Measurements from ENCODE around the gene INSC. TPM values are rescaled to one million over a fixed set of nuclear protein-coding genes. Genes with fewer than 3 reads are reported as not detected.

INSC gene
- total and polyA plus RNA-seq, 2 of the 8 experiments (the other 6 are each of a cell fraction or from before 2014, with no cell fraction given) = 0.58 to 0.59 TPM

- no peak overlapping the region for H3K4ac ChIP-seq (replicated peaks; ENCODE audit: insufficient read length, low read depth, low read length)
- H3K79me1 ChIP-seq (ENCODE audit: low read depth, low read length) = no peaks in the 10 kb centered on the region
- no peak overlapping the region for H2AFZ ChIP-seq (ENCODE audit: low read length)
- no peak overlapping the region for H3K18ac ChIP-seq (ENCODE audit: extremely low read depth, low read length)
- POLR2A ChIA-PET (ENCODE audit: partially characterized antibody) = no interaction called here
- no peak overlapping the region for H2AK5ac ChIP-seq (ENCODE audit: low read depth, low read length)
- no peak overlapping the region for H2BK120ac ChIP-seq (replicated peaks; ENCODE audit: low read depth, low read length)
- no peak overlapping the region for H2BK15ac ChIP-seq (ENCODE audit: low read length)
- no peak overlapping the region for H3K14ac ChIP-seq (ENCODE audit: insufficient read length)
- 57% methylated on average over 1 of the region's 1 CpG; no CpG with 5 or more reads in 1 of the 2 experiments for WGBS, 2 experiments (ENCODE audit: extremely low coverage in 1 of 2, insufficient coverage in 1 of 2, insufficient read length in 1 of 2, insufficient replicate concordance in 2 of 2, low coverage in 1 of 2, low lambda C conversion rate in 2 of 2, missing lambda C conversion rate in 1 of 2)
- no peak overlapping the region for H4K91ac ChIP-seq (replicated peaks; ENCODE audit: insufficient read length, low read length)
- no peaks in the 10 kb centered on the region for H3K79me2 ChIP-seq (ENCODE audit: control insufficient read depth in 1 of 2, insufficient read depth in 2 of 2, low read length in 2 of 2)
- H3K4me1 ChIP-seq (replicated peaks in 1 of 4; ENCODE audit: control insufficient read depth in 3 of 4, insufficient read depth in 4 of 4, low read length in 3 of 4) = no peaks in the 10 kb centered on the region
- H4K5ac ChIP-seq (ENCODE audit: insufficient read length, low read depth, low read length) = no peak overlapping the region
- no peaks in the 10 kb centered on the region; the same call in 1 of the 2 replicates for H3K23me2 ChIP-seq (ENCODE audit: low read depth, low read length)
- no peak overlapping the region for H2BK20ac ChIP-seq (ENCODE audit: low read length)
- no peaks in the 10 kb centered on the region for H4K20me1 ChIP-seq (replicated peaks in 1 of 2; ENCODE audit: control insufficient read depth in 1 of 2, insufficient read depth in 2 of 2, low read length in 2 of 2)
- H3K4me2 ChIP-seq (ENCODE audit: insufficient read depth in 1 of 2, low read depth in 2 of 2, low read length in 2 of 2) = no peak overlapping the region
- no peak overlapping the region for H3K4me3 ChIP-seq (ENCODE audit: extremely low read depth in 1 of 4, insufficient read depth in 2 of 4, low read depth in 3 of 4, low read length in 4 of 4)
- CTCF ChIA-PET (ENCODE audit: partially characterized antibody) = interaction anchor here (0.7 to 1.3 kb wide), 3 partner anchors 26 to 61 kb away, joined by 3 to 5 read pairs (median 3); no protein-coding TSS in a partner anchor
- H2BK12ac ChIP-seq (ENCODE audit: low read depth, low read length) = no peak overlapping the region
- H4K8ac ChIP-seq (ENCODE audit: extremely low read depth, insufficient read depth, low read length) = no peak overlapping the region
- H3K27ac ChIP-seq (ENCODE audit: low read depth, low read length) = no peak overlapping the region
- H3K23ac ChIP-seq (ENCODE audit: insufficient read length) = no peak overlapping the region
- H3K56ac ChIP-seq (replicated peaks; ENCODE audit: insufficient read length, low read depth, low read length) = no peak overlapping the region
- H3K36me3 ChIP-seq (ENCODE audit: control insufficient read depth in 2 of 4, insufficient read depth in 4 of 4, low read length in 3 of 4) = no peaks in the 10 kb centered on the region
- no peak for FAIRE-seq
- no peaks in the 10 kb centered on the region for H3K9me3 ChIP-seq (ENCODE audit: insufficient read depth in 2 of 2, low read depth in 1 of 2, low read length in 1 of 2)
- H3K9ac ChIP-seq (replicated peaks in 1 of 4; ENCODE audit: extremely low read depth in 1 of 4, low read depth in 3 of 4, low read length in 3 of 4) = no peak overlapping the region
- DNase-seq (ENCODE audit: low read depth in 1 of 2, low spot score in 2 of 2) = no peak
- no peaks in the 10 kb centered on the region for H3K27me3 ChIP-seq (replicated peaks in 1 of 4; ENCODE audit: control insufficient read depth in 3 of 4, extremely low read depth in 1 of 4, insufficient read depth in 3 of 4, low read length in 3 of 4)
- H2BK5ac ChIP-seq (ENCODE audit: low read depth, low read length) = no peak overlapping the region
- no peak for TF ChIP-seq SUZ12 (IDR thresholded peaks at IDR 0.05; ENCODE audit: low read length)
- no peak for TF ChIP-seq JUN (IDR thresholded peaks at IDR 0.05; ENCODE audit: low read depth, low read length)
- no peak for TF ChIP-seq RXRA (IDR thresholded peaks at IDR 0.05; ENCODE audit: insufficient read depth, low read depth, low read length)
- no peak for TF ChIP-seq CEBPB (IDR thresholded peaks at IDR 0.05; ENCODE audit: low read depth, low read length)
- no peak for TF ChIP-seq CTBP2 (IDR thresholded peaks at IDR 0.05; ENCODE audit: borderline replicate concordance, insufficient read depth, insufficient read length, low read length)
- no peak for TF ChIP-seq ASH2L (IDR thresholded peaks at IDR 0.05; ENCODE audit: low read length)
Measured at GRCh38 chr11:15150507-15150906, 35.8 kb downstream of the INSC start.
